ENCODE results near the gene ADARB2.
"Not testable (repeated sequence)": the region's sequence is repeated elsewhere in the genome, so short reads cannot be mapped to it uniquely, and the experiment has no call there.

DNA sequence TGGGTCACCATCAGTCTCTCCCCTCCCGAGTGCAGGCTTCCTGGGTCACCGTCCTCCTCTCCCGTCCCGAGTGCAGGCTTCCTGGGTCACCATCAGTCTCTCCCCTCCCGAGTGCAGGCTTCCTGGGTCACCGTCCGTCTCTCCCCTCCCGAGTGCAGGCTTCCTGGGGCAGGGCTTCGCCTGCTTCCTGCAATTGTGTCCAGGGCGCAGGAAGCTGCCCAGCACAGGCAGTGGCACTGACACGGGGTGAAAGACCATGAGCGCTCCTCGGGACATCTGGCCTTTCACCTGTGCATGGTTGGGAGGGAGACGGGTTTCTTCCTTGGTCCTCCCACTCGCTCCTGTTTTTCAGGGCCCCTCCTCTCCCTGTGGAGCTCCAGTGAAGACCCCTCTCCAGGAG lies 339.2 kb downstream of the ADARB2 start:
- TF ChIP-seq, protein P1, sequence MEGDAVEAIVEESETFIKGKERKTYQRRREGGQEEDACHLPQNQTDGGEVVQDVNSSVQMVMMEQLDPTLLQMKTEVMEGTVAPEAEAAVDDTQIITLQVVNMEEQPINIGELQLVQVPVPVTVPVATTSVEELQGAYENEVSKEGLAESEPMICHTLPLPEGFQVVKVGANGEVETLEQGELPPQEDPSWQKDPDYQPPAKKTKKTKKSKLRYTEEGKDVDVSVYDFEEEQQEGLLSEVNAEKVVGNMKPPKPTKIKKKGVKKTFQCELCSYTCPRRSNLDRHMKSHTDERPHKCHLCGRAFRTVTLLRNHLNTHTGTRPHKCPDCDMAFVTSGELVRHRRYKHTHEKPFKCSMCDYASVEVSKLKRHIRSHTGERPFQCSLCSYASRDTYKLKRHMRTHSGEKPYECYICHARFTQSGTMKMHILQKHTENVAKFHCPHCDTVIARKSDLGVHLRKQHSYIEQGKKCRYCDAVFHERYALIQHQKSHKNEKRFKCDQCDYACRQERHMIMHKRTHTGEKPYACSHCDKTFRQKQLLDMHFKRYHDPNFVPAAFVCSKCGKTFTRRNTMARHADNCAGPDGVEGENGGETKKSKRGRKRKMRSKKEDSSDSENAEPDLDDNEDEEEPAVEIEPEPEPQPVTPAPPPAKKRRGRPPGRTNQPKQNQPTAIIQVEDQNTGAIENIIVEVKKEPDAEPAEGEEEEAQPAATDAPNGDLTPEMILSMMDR (IDR thresholded peaks at IDR 0.05; ENCODE audit: low read depth, low read length, poor library complexity, severe bottlenecking): not testable (repeated sequence)
- TF ChIP-seq EZH2phosphoT487 (IDR thresholded peaks at IDR 0.05; ENCODE audit: borderline replicate concordance, low read length): not testable (repeated sequence)

Measured in DOHH2 (cell line).